Measurements from ENCODE around the gene ITPR2. TPM values are rescaled to one million over a fixed set of nuclear protein-coding genes. Genes with fewer than 3 reads are reported as not detected.
"Not testable (repeated sequence)": the region's sequence is repeated elsewhere in the genome, so short reads cannot be mapped to it uniquely, and the experiment has no call there.

Gene ITPR2
- total RNA-seq, 2 donors from 2014 or later: 52.9 to 54.5 TPM

DNA sequence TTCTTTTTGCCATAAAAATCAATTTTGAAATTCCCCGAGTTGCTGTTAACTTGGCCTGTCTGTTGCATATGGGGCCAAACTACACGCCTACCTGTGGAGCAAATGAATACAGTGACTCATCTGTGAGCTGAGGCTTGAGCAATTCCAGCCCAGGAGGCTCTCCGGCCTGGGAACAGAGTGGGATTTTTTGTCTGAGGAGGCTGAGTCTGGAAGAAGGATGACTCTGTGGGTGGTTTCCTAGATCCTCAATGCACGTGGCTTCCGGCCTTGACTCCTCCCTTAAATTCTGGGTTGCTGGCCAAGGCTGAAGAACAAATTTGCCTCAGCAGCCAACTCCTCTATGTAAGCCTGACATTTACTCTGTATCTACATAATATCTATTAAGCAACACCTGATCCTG lies 513.5 kb downstream of the ITPR2 start:
- Mint-ChIP-seq H3K36me3 (ENCODE audit: low read depth) (no peaks in the 10 kb centered on the region), H3K27ac (no peak overlapping the region), H3K4me3 (no peak overlapping the region), H3K4me1 (no peaks in the 10 kb centered on the region), H3K27me3 (no peaks in the 10 kb centered on the region)
- DNase-seq (no peak), ATAC-seq (no peak)
- H3K9me3 ChIP-seq (ENCODE audit: control insufficient read depth, low read length, poor library complexity, severe bottlenecking): no peaks in the 10 kb centered on the region

DNA sequence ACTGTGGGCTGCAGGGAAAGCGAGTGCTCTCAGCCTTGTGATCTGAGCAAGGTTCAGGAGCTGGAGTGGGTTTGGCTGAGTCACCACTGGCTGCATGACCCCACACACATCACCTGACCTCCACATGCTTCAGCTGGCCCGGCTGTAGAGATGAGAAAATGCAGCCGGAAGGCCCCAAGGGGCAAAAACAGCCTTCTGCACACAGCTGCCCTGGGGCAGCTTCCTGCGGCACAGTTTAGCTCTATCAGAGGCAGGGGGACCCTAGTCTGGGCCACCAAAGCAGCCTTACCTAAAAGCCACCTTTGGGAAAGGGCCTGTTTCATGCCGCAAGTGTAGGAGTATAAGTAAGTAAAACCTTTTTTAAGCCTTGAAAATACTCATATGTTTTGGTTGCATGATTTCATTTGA lies 514.3 kb downstream of the ITPR2 start:
- Mint-ChIP-seq H3K4me3 (no peak overlapping the region), H3K36me3 (ENCODE audit: low read depth) (no peaks in the 10 kb centered on the region), H3K27me3 (no peaks in the 10 kb centered on the region), H3K4me1 (no peaks in the 10 kb centered on the region), H3K27ac (no peak overlapping the region)
- ATAC-seq (no peak), DNase-seq (no peak)
- no peaks in the 10 kb centered on the region for H3K9me3 ChIP-seq (ENCODE audit: control insufficient read depth, low read length, poor library complexity, severe bottlenecking)

GRCh38 chr12:26317942-26318575 lies 514.9 kb downstream of the ITPR2 start:
- Mint-ChIP-seq H3K27me3 (no peaks in the 10 kb centered on the region), H3K36me3 (ENCODE audit: low read depth) (no peaks in the 10 kb centered on the region), H3K4me1 (no peaks in the 10 kb centered on the region), H3K4me3 (no peak overlapping the region), H3K27ac (no peak overlapping the region)
- ATAC-seq (no peak), DNase-seq (no peak)
- no peaks in the 10 kb centered on the region for H3K9me3 ChIP-seq (ENCODE audit: control insufficient read depth, low read length, poor library complexity, severe bottlenecking)

GRCh38 chr12:26314103-26314502 lies 518.9 kb downstream of the ITPR2 start:
- not testable (repeated sequence) for DNase-seq; H3K9me3 ChIP-seq (ENCODE audit: control insufficient read depth, low read length, poor library complexity, severe bottlenecking); H3K27me3 Mint-ChIP-seq; H3K4me1 Mint-ChIP-seq; H3K27ac Mint-ChIP-seq; ATAC-seq; H3K4me3 Mint-ChIP-seq; H3K36me3 Mint-ChIP-seq (ENCODE audit: low read depth)

GRCh38 chr12:26310489-26310888 lies 522.5 kb downstream of the ITPR2 start:
- not testable (repeated sequence) for H3K36me3 Mint-ChIP-seq (ENCODE audit: low read depth); DNase-seq; H3K4me1 Mint-ChIP-seq; H3K27ac Mint-ChIP-seq; ATAC-seq; H3K9me3 ChIP-seq (ENCODE audit: control insufficient read depth, low read length, poor library complexity, severe bottlenecking); H3K4me3 Mint-ChIP-seq; H3K27me3 Mint-ChIP-seq

DNA sequence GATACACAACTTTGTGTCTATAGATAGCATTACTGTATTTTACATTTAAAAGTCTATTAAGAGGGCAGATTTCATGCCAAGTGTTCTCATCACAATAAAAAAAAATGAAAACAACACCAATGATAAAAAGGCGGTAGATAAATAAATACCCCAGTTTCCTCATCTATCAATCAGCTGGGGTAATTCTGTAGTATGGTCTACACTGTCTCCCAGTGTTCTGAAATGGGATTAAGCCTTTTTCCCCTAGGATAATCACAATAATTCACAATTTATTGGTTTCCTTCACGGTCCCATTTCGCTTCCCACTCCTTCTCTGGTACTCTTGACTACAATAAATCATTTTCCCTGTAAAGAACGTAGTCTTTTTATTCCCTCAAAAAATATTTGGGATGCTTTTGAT lies 523.4 kb downstream of the ITPR2 start:
- ATAC-seq: no peak
- no peak for DNase-seq
- Mint-ChIP-seq H3K4me1 (no peaks in the 10 kb centered on the region), H3K4me3 (no peak overlapping the region), H3K27me3 (no peaks in the 10 kb centered on the region), H3K36me3 (ENCODE audit: low read depth) (no peaks in the 10 kb centered on the region), H3K27ac (no peak overlapping the region)
- H3K9me3 ChIP-seq (ENCODE audit: control insufficient read depth, low read length, poor library complexity, severe bottlenecking): no peaks in the 10 kb centered on the region

- Mint-ChIP-seq H3K4me1 (peaks cover 7% of the 10 kb centered on the region), H3K36me3 (ENCODE audit: low read depth) (no peaks in the 10 kb centered on the region)
- ATAC-seq: no peak
Measured at GRCh38 chr12:26304273-26304672, 528.7 kb downstream of the ITPR2 start.

GRCh38 chr12:26303418-26303817 lies 529.6 kb downstream of the ITPR2 start:
- no peak overlapping the region for H3K4me3 Mint-ChIP-seq
- no peaks in the 10 kb centered on the region for H3K27me3 Mint-ChIP-seq
- peaks cover 14% of the 10 kb centered on the region for H3K4me1 Mint-ChIP-seq
- H3K27ac Mint-ChIP-seq: no peak overlapping the region
- no peak for ATAC-seq
- no peaks in the 10 kb centered on the region for H3K36me3 Mint-ChIP-seq (ENCODE audit: low read depth)
- no peak for DNase-seq
- H3K9me3 ChIP-seq (ENCODE audit: control insufficient read depth, low read length, poor library complexity, severe bottlenecking): no peaks in the 10 kb centered on the region

More at GRCh38 chr12:26304273-26304672, 528.7 kb downstream of the ITPR2 start:
- H3K27ac Mint-ChIP-seq: no peak overlapping the region
- H3K4me3 Mint-ChIP-seq: no peak overlapping the region
- no peaks in the 10 kb centered on the region for H3K9me3 ChIP-seq (ENCODE audit: control insufficient read depth, low read length, poor library complexity, severe bottlenecking)
- H3K27me3 Mint-ChIP-seq: no peaks in the 10 kb centered on the region
- no peak for DNase-seq

- H3K36me3 Mint-ChIP-seq (ENCODE audit: low read depth): no peaks in the 10 kb centered on the region
- ATAC-seq: no peak
- no peak for DNase-seq
- H3K9me3 ChIP-seq (ENCODE audit: control insufficient read depth, low read length, poor library complexity, severe bottlenecking): no peaks in the 10 kb centered on the region
- H3K27ac Mint-ChIP-seq: no peak overlapping the region
- H3K4me3 Mint-ChIP-seq: no peak overlapping the region
- no peaks in the 10 kb centered on the region for H3K27me3 Mint-ChIP-seq
- peaks cover 18% of the 10 kb centered on the region for H3K4me1 Mint-ChIP-seq
Measured at GRCh38 chr12:26302776-26303175, 530.2 kb downstream of the ITPR2 start.

DNA sequence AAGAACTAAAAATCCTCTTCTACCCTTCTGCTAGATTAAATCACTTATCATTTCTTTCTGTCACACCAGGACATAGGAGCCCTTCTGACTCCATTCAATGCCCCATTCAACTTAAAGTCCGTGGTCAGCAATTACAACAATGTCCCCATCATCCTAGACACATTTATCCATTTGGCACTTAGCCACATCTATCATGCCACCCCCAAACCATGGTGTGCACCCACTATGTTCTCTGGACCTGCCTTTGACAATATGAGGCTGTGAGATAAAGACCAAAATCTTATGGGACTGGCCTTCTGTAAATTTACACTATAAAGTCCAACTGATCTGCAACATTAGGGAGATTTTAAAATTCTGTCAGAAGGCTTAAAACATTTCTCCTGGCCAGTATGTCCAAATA lies 533.2 kb downstream of the ITPR2 start:
- Mint-ChIP-seq H3K27ac (peak overlapping the region; percentile 49), H3K4me3 (peak overlapping the region; percentile 19), H3K4me1 (peaks cover 18% of the 10 kb centered on the region)

GRCh38 chr12:26298785-26299621 lies 534.0 kb downstream of the ITPR2 start:
- H3K27ac Mint-ChIP-seq: peak overlapping the region; percentile 49

More for the DNA sequence above, 533.2 kb downstream of the ITPR2 start:
- no peaks in the 10 kb centered on the region for H3K9me3 ChIP-seq (ENCODE audit: control insufficient read depth, low read length, poor library complexity, severe bottlenecking)
- H3K36me3 Mint-ChIP-seq (ENCODE audit: low read depth): no peaks in the 10 kb centered on the region
- ATAC-seq (no peak), DNase-seq (no peak)
- H3K27me3 Mint-ChIP-seq: no peaks in the 10 kb centered on the region

GRCh38 chr12:26297396-26298070 lies 535.5 kb downstream of the ITPR2 start:
- Mint-ChIP-seq H3K36me3 (ENCODE audit: low read depth) (no peaks in the 10 kb centered on the region), H3K4me3 (no peak overlapping the region), H3K27ac (no peak overlapping the region), H3K27me3 (no peaks in the 10 kb centered on the region), H3K4me1 (peaks cover 18% of the 10 kb centered on the region)
- ATAC-seq (no peak), DNase-seq (no peak)
- H3K9me3 ChIP-seq (ENCODE audit: control insufficient read depth, low read length, poor library complexity, severe bottlenecking): no peaks in the 10 kb centered on the region

More at GRCh38 chr12:26298785-26299621, 534.0 kb downstream of the ITPR2 start:
- ATAC-seq: peak; percentile 87
- peaks cover 18% of the 10 kb centered on the region for H3K4me1 Mint-ChIP-seq
- H3K36me3 Mint-ChIP-seq (ENCODE audit: low read depth): no peaks in the 10 kb centered on the region
- no peaks in the 10 kb centered on the region for H3K9me3 ChIP-seq (ENCODE audit: control insufficient read depth, low read length, poor library complexity, severe bottlenecking)
- DNase-seq: no peak
- H3K4me3 Mint-ChIP-seq: peak overlapping the region; percentile 58
- no peaks in the 10 kb centered on the region for H3K27me3 Mint-ChIP-seq

- Mint-ChIP-seq H3K36me3 (ENCODE audit: low read depth) (no peaks in the 10 kb centered on the region), H3K4me3 (no peak overlapping the region), H3K27ac (no peak overlapping the region), H3K4me1 (peaks cover 16% of the 10 kb centered on the region), H3K27me3 (peaks cover 6% of the 10 kb centered on the region)
- no peaks in the 10 kb centered on the region for H3K9me3 ChIP-seq (ENCODE audit: control insufficient read depth, low read length, poor library complexity, severe bottlenecking)
- ATAC-seq: no peak
- no peak for DNase-seq
Measured at GRCh38 chr12:26295001-26295400, 538.0 kb downstream of the ITPR2 start.

Measured in T-helper 17 cell (primary cell).